GM12878 (cell line): ENCODE results near the gene TIE1. TPM values are rescaled to one million over a fixed set of nuclear protein-coding genes. Genes with fewer than 3 reads are reported as not detected.

Experiments
- ATAC-seq: fragments of 200-7000 bp; cut with Tn5 transposase; 3 replicates; pipeline ENCODE4 v1.9.1; 2020; ENCODE audit warnings: mild to moderate bottlenecking, moderate library complexity
- BruUV-seq: library from RNA; stranded (reverse); fragments of 400-500 nt; replicated peaks from 2 replicates; lab custom pipeline; 2021; lab: Mats Ljungman, UMichigan
- CTCF ChIA-PET: fragments of 300-600 bp; sonication (Branson Sonifier 250); formaldehyde crosslinking; extraction: SDS; loops from one replicate; lab custom pipeline; 2021; ENCODE audit warnings: inconsistent platforms; lab: Yijun Ruan, JAX
- POLR2A ChIA-PET: fragments of 350-600 bp; formaldehyde crosslinking; extraction: SDS; loops from one replicate; lab custom pipeline; 2021; ENCODE audit warnings: inconsistent platforms; lab: Charles Lee
- RAD21 ChIA-PET: fragments of 300-600 bp; sonication (Branson Sonifier 250); formaldehyde crosslinking; loops from one replicate; lab custom pipeline; 2023; ENCODE audit warnings: antibody characterized with exemption; ENCODE audit not compliant: unreplicated experiment; lab: Charles Lee
- SMC1A ChIA-PET: fragments of 300-600 bp; sonication (Branson Sonifier 250); formaldehyde crosslinking; loops from one replicate; lab custom pipeline; 2023; ENCODE audit not compliant: unreplicated experiment, uncharacterized antibody; lab: Charles Lee
- DNase-seq: peaks from one replicate; pipeline ENCODE4 v3.0.0-alpha.2; 2011; ENCODE audit warnings: low read depth, low spot score
- FAIRE-seq: peaks from 3 replicates; lab custom pipeline; 2011; peaks lifted over from hg19 to GRCh38; lab: Jason Lieb, UNC
- H2AFZ ChIP-seq: 2 replicates; pipeline ENCODE4 v1.6.0; 2011; ENCODE audit warnings: low read depth, low read length, control low read depth; ENCODE audit not compliant: control insufficient read depth
- H3K27ac ChIP-seq: 2 replicates; pipeline ENCODE4 v1.5.1; 2011; ENCODE audit warnings: control low read depth; ENCODE audit not compliant: control insufficient read depth, insufficient read depth
- H3K27me3 ChIP-seq, 2 experiments: replicated peaks in 1 of 2; 2 replicates each; pipeline versions ENCODE4 v1.6.0 to v1.6.1; 2011; ENCODE audit warnings: low read length in 1 of 2; ENCODE audit not compliant: control insufficient read depth in 2 of 2, insufficient read depth in 2 of 2
- H3K36me3 ChIP-seq, 2 experiments: 2 replicates each; pipeline ENCODE4 v1.5.1; 2011; ENCODE audit warnings: low read length in 1 of 2; ENCODE audit not compliant: control insufficient read depth in 2 of 2, insufficient read depth in 2 of 2
- H3K4me1 ChIP-seq: 2 replicates; pipeline ENCODE4 v1.6.1; 2011; ENCODE audit warnings: mild to moderate bottlenecking, low read length, moderate library complexity, mixed read lengths; ENCODE audit not compliant: control insufficient read depth, insufficient read depth
- H3K4me2 ChIP-seq: 2 replicates; pipeline ENCODE4 v1.6.0; 2011; ENCODE audit warnings: control low read depth; ENCODE audit not compliant: control insufficient read depth, insufficient read depth
- H3K4me3 ChIP-seq: fragments of 200-600 bp; sonication (generic); 2 replicates; pipeline ENCODE4 v1.5.1; 2016
- H3K79me2 ChIP-seq: 2 replicates; pipeline ENCODE4 v1.6.0; 2011; ENCODE audit warnings: low read length; ENCODE audit not compliant: control insufficient read depth, insufficient read depth
- H3K9ac ChIP-seq: 2 replicates; pipeline ENCODE4 v1.8.0; 2011; ENCODE audit warnings: low read length, control low read depth, mixed read lengths; ENCODE audit not compliant: control insufficient read depth, insufficient read depth
- H3K9me3 ChIP-seq: replicated peaks from 3 replicates; pipeline ENCODE4 v1.5.1; 2011; ENCODE audit warnings: mild to moderate bottlenecking, low read length; ENCODE audit not compliant: control insufficient read depth, insufficient read depth
- H4K20me1 ChIP-seq: 2 replicates; pipeline ENCODE4 v1.6.0; 2011; ENCODE audit not compliant: control insufficient read depth, insufficient read depth
- DPF2 ChIP-seq: fragments of 450-650 bp; IDR thresholded peaks from 2 replicates; pipeline ENCODE4 v1.6.1; 2017; ENCODE audit warnings: mild to moderate bottlenecking
- GABPA ChIP-seq: IDR thresholded peaks from 2 replicates; pipeline ENCODE4 v1.6.1; 2014; ENCODE audit warnings: antibody characterized with exemption, low read depth, mild to moderate bottlenecking, inconsistent platforms
- JUNB ChIP-seq: IDR thresholded peaks from 2 replicates; pipeline ENCODE4 v1.6.1; 2016; ENCODE audit warnings: antibody characterized with exemption, mild to moderate bottlenecking
- JUND ChIP-seq: IDR thresholded peaks from 2 replicates; pipeline ENCODE4 v1.6.1; 2012; ENCODE audit warnings: low read depth, mild to moderate bottlenecking, low read length, improper control_type of control experiment, moderate library complexity
- KAT2A ChIP-seq: conservative IDR thresholded peaks from 2 replicates; pipeline ENCODE4 v1.6.1; 2011; ENCODE audit warnings: low read depth, low read length; ENCODE audit not compliant: control insufficient read depth
- LARP7 ChIP-seq: fragments of 450-650 bp; IDR thresholded peaks from 2 replicates; pipeline ENCODE4 v1.6.1; 2017; ENCODE audit warnings: mild to moderate bottlenecking
- NFIC ChIP-seq: IDR thresholded peaks from 2 replicates; pipeline ENCODE4 v1.6.1; 2012; ENCODE audit warnings: low read depth, mild to moderate bottlenecking, inconsistent platforms, low read length, moderate library complexity
- SMAD5 ChIP-seq: IDR thresholded peaks from 2 replicates; pipeline ENCODE4 v1.6.1; 2016; ENCODE audit warnings: antibody characterized with exemption, low read depth
- YY1 ChIP-seq: IDR thresholded peaks from 2 replicates; pipeline ENCODE4 v1.6.1; 2011; ENCODE audit warnings: low read depth, mild to moderate bottlenecking, low read length
- ZBED1 ChIP-seq: IDR thresholded peaks from 2 replicates; pipeline ENCODE4 v1.6.1; 2016; ENCODE audit warnings: borderline replicate concordance
- ZNF274 ChIP-seq: IDR thresholded peaks from one replicate; pipeline ENCODE4 v1.8.0; 2011; ENCODE audit not compliant: insufficient read length, insufficient read depth
- ZNF622 ChIP-seq: fragments of 450-650 bp; IDR thresholded peaks from 2 replicates; pipeline ENCODE4 v1.6.1; 2017; ENCODE audit warnings: mild to moderate bottlenecking, inconsistent platforms
- WGBS: methylation state at CpG from one replicate; pipeline ENCODE4 v1.1.6; 2016; ENCODE audit warnings: low lambda C conversion rate; ENCODE audit not compliant: insufficient replicate concordance, insufficient coverage; ENCODE audit errors: missing lambda C conversion rate; 5-methylcytosine and 5-hydroxymethylcytosine counted together
- in situ Hi-C: fragments of 300-500 bp; cut with MboI; formaldehyde crosslinking; loops from 9 replicates; pipeline ENCODE4 v1.14.3; 2018; ENCODE audit warnings: mixed read lengths
- intact Hi-C: fragments of 100-400 bp; cut with micrococcal nuclease; formaldehyde crosslinking; loops from one replicate; pipeline ENCODE4 v1.14.2; 2022; ENCODE audit not compliant: unreplicated experiment
- polyA plus RNA-seq, 11 experiments: library from polyadenylated mRNA; depleted of rRNA in 4 of 11; unstranded in 6 of 11; stranded (reverse) in 5 of 11; fragments of >200 nt; fragmentation: Nextera tagmentation in 4 of 11; fragmentation: Illumina TruSeq in 1 of 11; extraction: Ambion mirVana in 4 of 11; extraction: Trizol in 1 of 11; gene quantifications; 1 replicate in 1 of 11; 2 replicates in 10 of 11; pipeline versions ENCODE4 v1.2.1 to v1.2.3, GENCODE V29; 2011 to 2016; ENCODE audit warnings: inconsistent platforms in 2 of 11, missing spikeins in 2 of 11, low read depth in 1 of 11
- total RNA-seq, 4 experiments: library from RNA; depleted of rRNA in 3 of 4; stranded (reverse); fragments of >200 nt in 3 of 4; fragmentation: Illumina TruSeq in 1 of 4; extraction: Trizol in 1 of 4; gene quantifications; 2 replicates each; pipeline versions ENCODE4 v1.2.1 to v1.2.3, GENCODE V29; 2013 to 2021
- TF ChIP-seq, protein P1 (sequence below): fragments of 450-650 bp; IDR thresholded peaks from 2 replicates; pipeline ENCODE4 v1.6.1; 2016; ENCODE audit warnings: mild to moderate bottlenecking

The TIE1 gene
- total and polyA plus RNA-seq, 10 of the 15 experiments (the other 5 are each of a cell fraction or from before 2014, with no cell fraction given): 0.26 to 3.9 (median 1.3) TPM

DNA sequence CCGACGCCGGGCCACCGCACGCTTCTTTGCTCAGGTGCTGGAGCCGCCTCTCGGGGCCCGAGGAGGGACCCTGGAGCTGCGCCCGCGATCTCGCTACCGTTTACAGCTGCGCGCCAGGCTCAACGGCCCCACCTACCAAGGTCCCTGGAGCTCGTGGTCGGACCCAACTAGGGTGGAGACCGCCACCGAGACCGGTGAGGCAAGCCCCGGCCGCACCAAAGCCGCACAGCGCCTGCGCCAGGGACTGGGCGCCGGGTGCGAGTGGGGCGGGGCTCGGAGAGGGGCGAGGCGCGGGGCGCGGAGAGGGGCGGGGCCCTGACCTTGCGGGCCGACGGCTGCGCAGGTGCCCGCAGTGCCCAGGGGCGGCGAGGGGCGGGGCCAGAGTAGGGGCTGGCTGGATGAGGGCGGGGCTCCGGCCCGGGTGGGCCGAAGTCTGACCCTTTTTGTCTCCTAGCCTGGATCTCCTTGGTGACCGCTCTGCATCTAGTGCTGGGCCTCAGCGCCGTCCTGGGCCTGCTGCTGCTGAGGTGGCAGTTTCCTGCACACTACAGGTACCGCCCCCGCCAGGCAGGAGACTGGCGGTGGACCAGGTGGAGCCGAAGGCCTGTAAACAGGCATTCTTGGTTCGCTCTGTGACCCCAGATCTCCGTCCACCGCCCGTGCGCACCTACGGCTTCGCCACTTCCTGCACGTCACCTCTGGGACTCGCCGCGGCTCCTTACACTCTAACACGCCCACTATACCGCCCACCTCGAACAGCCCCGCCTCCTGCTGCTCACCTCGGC is 48.2 kb downstream of the TIE1 start (continued):
- TF ChIP-seq, protein P1, sequence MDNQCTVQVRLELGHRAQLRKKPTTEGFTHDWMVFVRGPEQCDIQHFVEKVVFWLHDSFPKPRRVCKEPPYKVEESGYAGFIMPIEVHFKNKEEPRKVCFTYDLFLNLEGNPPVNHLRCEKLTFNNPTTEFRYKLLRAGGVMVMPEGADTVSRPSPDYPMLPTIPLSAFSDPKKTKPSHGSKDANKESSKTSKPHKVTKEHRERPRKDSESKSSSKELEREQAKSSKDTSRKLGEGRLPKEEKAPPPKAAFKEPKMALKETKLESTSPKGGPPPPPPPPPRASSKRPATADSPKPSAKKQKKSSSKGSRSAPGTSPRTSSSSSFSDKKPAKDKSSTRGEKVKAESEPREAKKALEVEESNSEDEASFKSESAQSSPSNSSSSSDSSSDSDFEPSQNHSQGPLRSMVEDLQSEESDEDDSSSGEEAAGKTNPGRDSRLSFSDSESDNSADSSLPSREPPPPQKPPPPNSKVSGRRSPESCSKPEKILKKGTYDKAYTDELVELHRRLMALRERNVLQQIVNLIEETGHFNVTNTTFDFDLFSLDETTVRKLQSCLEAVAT: no peak
- no peak for TF ChIP-seq KAT2A
- no peak for TF ChIP-seq JUNB

DNA sequence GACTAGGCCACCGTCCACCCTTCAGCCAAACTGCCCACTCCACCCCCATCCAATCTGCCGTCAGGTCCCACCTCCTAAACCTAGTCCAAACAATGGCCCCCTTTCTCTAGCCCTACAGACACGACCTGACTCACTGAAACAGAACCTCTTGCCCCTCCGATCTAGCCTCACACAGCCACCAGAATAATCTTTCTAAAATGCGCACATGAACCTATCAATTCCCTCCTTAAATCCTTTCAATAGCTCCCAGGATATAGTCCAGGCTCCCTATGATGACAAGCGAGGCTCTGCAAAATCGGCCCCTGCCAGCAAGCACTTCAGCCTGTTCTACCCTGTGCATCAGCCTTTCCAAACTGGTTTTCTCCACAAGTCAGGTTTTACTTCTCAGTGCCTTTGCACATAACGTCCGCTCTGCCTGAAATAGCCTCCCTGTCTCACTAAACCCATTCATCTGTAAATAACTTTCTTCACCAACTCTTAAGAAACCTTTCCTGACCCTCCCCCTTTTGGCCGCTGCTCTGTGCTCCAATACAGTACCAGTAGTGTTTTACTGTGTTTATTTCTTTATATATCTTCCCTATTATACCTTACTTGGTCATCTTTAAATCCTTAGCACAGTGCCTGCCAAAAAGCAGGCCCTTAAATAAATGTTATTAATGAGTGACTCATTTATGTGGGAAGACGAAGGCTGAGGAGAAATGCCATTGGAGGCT is 49.0 kb downstream of the TIE1 start:
- Histone ChIP-seq H3K9ac (peak overlapping the region; percentile 2; the same call in 1 of the 2 replicates), H3K9me3 (no peaks in the 10 kb centered on the region), H3K27me3 (no peaks in the 10 kb centered on the region)
- TF ChIP-seq SMAD5 (no peak), JUND (no peak), DPF2 (no peak), LARP7 (no peak), ZBED1 (no peak), ZNF274 (no peak), NFIC (no peak), ZNF622 (no peak), GABPA (no peak), YY1 (no peak)
- TF ChIP-seq, all 136 proteins: peak for 0
- in situ Hi-C loops (no loop called here), intact Hi-C loops (no loop called here)
- WGBS: 72% methylated on average over 10 of the region's 11 CpGs
- Histone ChIP-seq H3K36me3 (no peaks in the 10 kb centered on the region), H3K4me3 (no peak overlapping the region), H3K4me2 (peak overlapping the region; percentile 60), H3K27ac (0 out of 2 replicates have a peak overlapping the region, but pooled peaks have one; percentile 58), H3K4me1 (no peaks in the 10 kb centered on the region), H2AFZ (peak overlapping the region; percentile 29), H4K20me1 (no peaks in the 10 kb centered on the region), H3K79me2 (no peaks in the 10 kb centered on the region)
- no peak for ATAC-seq
- FAIRE-seq: peak; percentile 41
- SMC1A ChIA-PET: no interaction called here
- CTCF ChIA-PET: no interaction called here
- no TSS peak for BruUV-seq
- POLR2A ChIA-PET: interaction anchor here (1.1 kb wide), 1 partner anchor 8 kb away, joined by 3 read pairs; no protein-coding TSS in a partner anchor
- RAD21 ChIA-PET: no interaction called here
- no peak for DNase-seq
